GM12874 (cell line): Measurements from ENCODE around the gene NCOA7.

Source experiments
- TF ChIP-seq, protein P1 (sequence below): IDR thresholded peaks from 2 replicates; pipeline ENCODE4 v1.5.1; 2011; ENCODE audit warnings: low read depth, mild to moderate bottlenecking, control low read depth, low read length, moderate library complexity; ENCODE audit not compliant: insufficient read depth

Gene NCOA7

DNA sequence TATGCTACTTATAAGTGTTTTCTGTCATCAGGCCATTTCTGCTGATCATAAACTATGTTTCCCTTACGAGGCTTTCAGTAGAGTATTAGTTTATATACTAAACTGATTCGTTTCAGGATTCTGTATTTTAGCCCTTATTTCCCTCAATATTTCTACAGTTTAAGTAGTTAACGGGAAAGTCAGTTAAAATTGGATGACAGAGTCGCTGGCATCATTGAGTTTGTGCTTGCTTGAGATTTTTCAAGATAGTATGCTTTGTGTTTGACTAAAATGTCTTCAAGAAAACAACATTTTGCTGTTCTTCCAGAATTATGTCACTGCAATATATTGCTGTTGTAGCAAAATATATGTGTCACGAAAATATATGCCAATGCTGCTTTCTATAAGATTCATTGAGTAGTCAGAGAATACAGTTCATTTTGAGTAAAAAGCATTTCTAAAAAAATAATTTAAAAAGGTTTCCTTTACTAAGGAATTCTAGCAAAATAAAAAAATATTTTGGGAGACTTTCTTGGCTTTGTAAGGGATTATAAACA lies 51.4 kb downstream of the NCOA7 start:
- TF ChIP-seq, protein P1, sequence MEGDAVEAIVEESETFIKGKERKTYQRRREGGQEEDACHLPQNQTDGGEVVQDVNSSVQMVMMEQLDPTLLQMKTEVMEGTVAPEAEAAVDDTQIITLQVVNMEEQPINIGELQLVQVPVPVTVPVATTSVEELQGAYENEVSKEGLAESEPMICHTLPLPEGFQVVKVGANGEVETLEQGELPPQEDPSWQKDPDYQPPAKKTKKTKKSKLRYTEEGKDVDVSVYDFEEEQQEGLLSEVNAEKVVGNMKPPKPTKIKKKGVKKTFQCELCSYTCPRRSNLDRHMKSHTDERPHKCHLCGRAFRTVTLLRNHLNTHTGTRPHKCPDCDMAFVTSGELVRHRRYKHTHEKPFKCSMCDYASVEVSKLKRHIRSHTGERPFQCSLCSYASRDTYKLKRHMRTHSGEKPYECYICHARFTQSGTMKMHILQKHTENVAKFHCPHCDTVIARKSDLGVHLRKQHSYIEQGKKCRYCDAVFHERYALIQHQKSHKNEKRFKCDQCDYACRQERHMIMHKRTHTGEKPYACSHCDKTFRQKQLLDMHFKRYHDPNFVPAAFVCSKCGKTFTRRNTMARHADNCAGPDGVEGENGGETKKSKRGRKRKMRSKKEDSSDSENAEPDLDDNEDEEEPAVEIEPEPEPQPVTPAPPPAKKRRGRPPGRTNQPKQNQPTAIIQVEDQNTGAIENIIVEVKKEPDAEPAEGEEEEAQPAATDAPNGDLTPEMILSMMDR = no peak

DNA sequence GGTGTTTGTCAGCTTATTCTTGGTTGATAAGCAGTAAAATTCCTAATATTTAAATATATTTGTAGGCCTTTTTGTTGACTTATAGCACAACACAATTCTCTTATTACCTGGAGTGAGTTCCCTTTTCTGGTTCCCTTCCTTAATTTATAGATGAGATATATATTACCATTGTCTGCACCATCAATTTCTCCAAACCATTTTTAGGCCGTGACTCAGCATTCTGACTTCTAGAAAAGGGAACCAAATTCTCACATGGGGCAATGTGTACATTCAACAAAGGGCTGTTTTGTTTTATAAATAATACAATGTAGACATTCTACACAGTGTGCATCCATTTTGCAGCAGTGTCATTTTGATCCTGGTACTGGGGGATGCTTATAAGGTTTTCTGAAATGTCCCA lies 52.8 kb downstream of the NCOA7 start:
- TF ChIP-seq, protein P1 = no peak

DNA sequence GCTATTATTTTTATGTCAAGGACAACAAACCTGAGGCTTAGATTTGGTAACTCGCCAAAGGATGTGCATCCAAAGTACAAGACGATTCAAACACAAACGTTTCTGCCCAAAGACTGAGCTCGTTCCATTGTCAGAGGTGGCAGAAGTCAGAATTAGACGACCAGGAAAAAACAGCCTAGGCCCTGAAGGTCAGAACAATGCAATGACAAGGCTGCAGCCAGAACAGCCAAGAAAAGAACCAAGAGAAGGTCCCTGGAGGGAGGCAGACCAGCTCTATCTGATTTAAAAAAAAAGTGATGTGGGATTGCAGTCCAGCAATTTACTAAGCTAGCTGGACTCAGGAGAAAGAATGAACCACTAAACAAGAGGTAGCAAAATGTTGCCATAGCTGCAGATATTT lies 54.2 kb downstream of the NCOA7 start:
- TF ChIP-seq, protein P1 = no peak

DNA sequence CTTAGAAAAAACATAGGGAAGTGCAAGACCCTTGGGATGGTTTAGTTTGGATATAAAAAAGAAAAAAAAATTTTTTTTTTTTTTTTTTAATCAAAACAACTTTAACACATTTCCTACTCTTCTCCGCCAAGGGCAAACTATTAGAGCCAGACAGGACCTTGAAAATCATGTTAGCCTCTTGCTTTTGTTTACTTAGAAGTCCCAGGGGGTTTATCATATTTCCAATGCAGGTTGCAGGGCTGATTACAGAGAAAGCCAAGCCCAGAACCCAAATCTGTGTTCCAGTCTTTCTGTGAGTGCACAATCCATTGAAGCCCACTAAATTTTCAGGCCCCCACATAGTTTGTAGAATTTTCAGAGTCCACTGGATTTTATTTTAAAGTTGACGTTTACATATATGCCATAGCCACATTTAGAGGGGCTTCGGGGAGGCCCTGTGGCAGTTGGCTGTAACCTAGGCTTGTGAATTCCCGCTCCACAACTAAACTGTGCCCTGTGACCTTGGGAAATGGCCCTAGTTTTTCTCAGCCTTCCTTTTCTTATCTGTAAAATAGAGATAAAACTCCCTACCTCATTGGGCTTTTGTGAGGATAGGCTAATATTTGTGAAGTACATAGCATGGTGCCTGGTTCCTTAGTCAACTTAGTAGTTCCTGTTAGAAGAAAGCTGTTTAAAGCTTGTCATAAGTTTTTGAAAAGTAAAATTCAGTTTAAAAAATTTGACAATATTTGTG lies 55.7 kb downstream of the NCOA7 start:
- TF ChIP-seq, protein P1 = no peak

DNA sequence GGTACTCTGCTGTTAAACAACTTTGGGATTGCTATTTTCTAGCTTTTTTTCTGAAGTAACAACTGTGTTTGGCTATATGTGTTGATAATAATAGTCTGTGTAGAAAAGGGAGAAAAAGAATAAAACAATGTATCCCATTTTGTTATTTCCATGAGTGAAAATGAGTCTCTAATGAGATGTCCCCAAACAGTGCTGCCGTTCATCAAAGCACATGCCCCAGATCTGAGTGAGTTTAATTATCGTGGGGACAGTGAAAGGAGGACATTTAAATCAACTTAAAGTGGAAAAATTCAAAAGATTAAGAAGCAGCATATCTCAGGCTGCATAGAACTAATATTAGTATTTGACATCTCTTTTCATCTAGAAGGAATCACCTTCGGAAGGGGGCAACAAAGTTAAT lies 59.6 kb downstream of the NCOA7 start:
- TF ChIP-seq, protein P1 = no peak

DNA sequence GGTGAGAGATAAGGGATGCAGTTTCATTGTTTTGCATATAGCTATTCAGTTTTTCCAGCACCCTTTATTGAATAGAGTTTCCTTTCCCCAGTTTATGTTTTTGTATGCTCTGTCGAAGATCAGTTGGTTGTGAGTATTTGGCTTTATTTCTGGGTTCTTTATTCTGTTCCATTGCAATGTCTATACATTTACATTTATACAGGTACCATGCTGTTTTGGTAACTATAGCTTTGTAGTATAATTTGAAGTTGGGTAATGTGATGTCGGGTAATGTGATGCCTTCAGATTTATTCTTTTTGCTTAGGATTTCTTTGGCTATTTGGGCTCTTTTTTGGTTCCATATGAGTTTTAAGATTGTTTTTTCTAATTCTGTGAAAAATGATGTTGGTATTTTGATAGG lies 61.8 kb downstream of the NCOA7 start:
- TF ChIP-seq, protein P1 = no peak

DNA sequence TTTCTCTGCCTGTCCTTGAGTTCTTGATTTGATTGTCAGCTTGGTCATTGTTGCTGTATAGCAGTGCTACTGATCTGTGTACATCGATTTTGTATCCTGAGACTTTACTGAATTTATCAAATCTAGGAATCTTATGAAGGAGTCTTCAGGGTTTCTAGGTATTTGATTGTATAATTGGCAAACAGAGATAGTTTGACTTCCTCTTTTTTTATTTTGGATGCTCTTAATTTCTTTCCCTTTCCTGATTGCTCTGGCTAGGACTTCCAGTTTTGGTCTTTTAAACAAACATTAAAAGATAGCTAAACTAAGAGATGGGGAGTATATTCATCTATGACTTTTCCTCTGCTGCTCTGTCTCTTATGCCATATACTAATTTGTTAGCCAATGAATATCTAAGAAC lies 62.4 kb downstream of the NCOA7 start:
- TF ChIP-seq, protein P1 = no peak
